Pulmonary artery endothelial cell (primary cell): ENCODE data around the gene KTN1. TPM values are rescaled to one million over a fixed set of nuclear protein-coding genes. Genes with fewer than 3 reads are reported as not detected.
A peak's percentile ranks its signal among the peaks of the same experiment; 100 is the strongest.

Experiments used
- DNase-seq: peaks from one replicate; pipeline ENCODE4 v3.0.0-alpha.2; 2011; ENCODE audit warnings: low read depth, low spot score
- total RNA-seq: library from RNA; depleted of rRNA; stranded (reverse); fragments of >200 nt; gene quantifications from 2 replicates; pipeline ENCODE4 v1.2.3, GENCODE V29; 2014

Gene KTN1
- 126 and 153 TPM in 2 replicates for total RNA-seq

GRCh38 chr14:55579724-55580469 is at the start of gene KTN1:
Gene KTN1 (plus strand): TSS chr14:55580207. CDS start chr14:55612049, 31,842 bp downstream.
- DNase-seq: peak; percentile 43

GRCh38 chr14:55530464-55530863 is 49.5 kb upstream of the KTN1 start:
- DNase-seq: no peak

GRCh38 chr14:55532645-55533344 is 47.2 kb upstream of the KTN1 start:
- no peak for DNase-seq

GRCh38 chr14:55533960-55534359 is 46.0 kb upstream of the KTN1 start:
- no peak for DNase-seq

- no peak for DNase-seq
These were observed 44.3 kb upstream of the KTN1 start for GRCh38 chr14:55535516-55536203.

- no peak for DNase-seq
These were observed 43.8 kb upstream of the KTN1 start for GRCh38 chr14:55536204-55536708.

- no peak for DNase-seq
These were observed 42.2 kb upstream of the KTN1 start for GRCh38 chr14:55537782-55538181.

GRCh38 chr14:55539975-55540374 is 40.0 kb upstream of the KTN1 start:
- DNase-seq: no peak

GRCh38 chr14:55540847-55541773 is 38.9 kb upstream of the KTN1 start:
- DNase-seq: no peak

GRCh38 chr14:55545779-55546178 is 34.2 kb upstream of the KTN1 start:
- DNase-seq: no peak

GRCh38 chr14:55546212-55546874 is 33.7 kb upstream of the KTN1 start:
- no peak for DNase-seq

GRCh38 chr14:55547650-55548315 is 32.2 kb upstream of the KTN1 start:
- DNase-seq: no peak

GRCh38 chr14:55553791-55554190 is 26.2 kb upstream of the KTN1 start:
- no peak for DNase-seq

GRCh38 chr14:55556929-55557623 is 22.9 kb upstream of the KTN1 start:
- DNase-seq: peak; percentile 86

- no peak for DNase-seq
These were observed 17.9 kb upstream of the KTN1 start for GRCh38 chr14:55562135-55562534.

- no peak for DNase-seq
These were observed 11.4 kb upstream of the KTN1 start for GRCh38 chr14:55568618-55569017.

GRCh38 chr14:55571125-55571889 is 8.7 kb upstream of the KTN1 start:
- DNase-seq: no peak

- DNase-seq: peak; percentile 40
These were observed 7.4 kb upstream of the KTN1 start for GRCh38 chr14:55572578-55572977.

GRCh38 chr14:55574988-55575387 is 5.0 kb upstream of the KTN1 start:
- no peak for DNase-seq
